ENCODE results near the gene MEF2A.

MEF2A gene

DNA sequence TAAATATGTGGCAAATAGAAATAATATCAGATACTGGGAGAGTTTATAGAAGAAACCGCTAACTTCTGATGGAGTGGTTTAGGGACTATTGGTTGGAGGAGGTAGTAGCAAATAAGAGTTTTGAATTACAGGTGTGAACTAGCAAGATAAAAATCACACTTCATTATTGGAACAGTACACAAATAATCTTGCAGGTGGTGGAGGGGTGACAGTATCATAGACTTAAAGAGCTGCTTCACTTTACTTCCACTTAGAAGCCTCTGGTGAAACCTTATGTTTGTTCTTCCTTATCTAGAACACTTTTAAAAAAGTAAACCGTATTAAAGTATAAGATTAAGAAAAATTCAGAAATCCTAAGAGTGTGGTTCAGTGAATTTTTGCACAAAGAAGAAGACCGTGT is 69.4 kb downstream of the MEF2A start:
- no peaks in the 10 kb centered on the region for H3K4me1 ChIP-seq (ENCODE audit: control insufficient read depth, insufficient read depth, low read length)
- TF ChIP-seq ZNF548 (tag by site-specific recombination; IDR thresholded peaks at IDR 0.05) (no peak), SETDB1 (IDR thresholded peaks at IDR 0.05; ENCODE audit: insufficient read length, low read length) (no peak), ZBTB8A (tag by site-specific recombination; IDR thresholded peaks at IDR 0.05) (no peak), ZNF701 (tag by site-specific recombination; IDR thresholded peaks at IDR 0.05) (no peak), ZNF354C (tag by site-specific recombination; IDR thresholded peaks at IDR 0.05; ENCODE audit: borderline replicate concordance, low read depth) (no peak), SALL2 (tag by site-specific recombination; IDR thresholded peaks at IDR 0.05; ENCODE audit: borderline replicate concordance) (no peak), ZNF19 (tag by site-specific recombination; IDR thresholded peaks at IDR 0.05; ENCODE audit: low read depth) (no peak), ZNF677 (tag by site-specific recombination; IDR thresholded peaks at IDR 0.05) (no peak), ZNF629 (tag by site-specific recombination; IDR thresholded peaks at IDR 0.05) (no peak), ZNF157 (tag by site-specific recombination; IDR thresholded peaks at IDR 0.05) (no peak), ZBTB48 (tag by site-specific recombination; IDR thresholded peaks at IDR 0.05) (no peak), ZBTB7A (tag by site-specific recombination; IDR thresholded peaks at IDR 0.05; ENCODE audit: low read depth) (no peak), ZNF169 (tag by site-specific recombination; IDR thresholded peaks at IDR 0.05) (no peak)
- TF ChIP-seq, protein P1, sequence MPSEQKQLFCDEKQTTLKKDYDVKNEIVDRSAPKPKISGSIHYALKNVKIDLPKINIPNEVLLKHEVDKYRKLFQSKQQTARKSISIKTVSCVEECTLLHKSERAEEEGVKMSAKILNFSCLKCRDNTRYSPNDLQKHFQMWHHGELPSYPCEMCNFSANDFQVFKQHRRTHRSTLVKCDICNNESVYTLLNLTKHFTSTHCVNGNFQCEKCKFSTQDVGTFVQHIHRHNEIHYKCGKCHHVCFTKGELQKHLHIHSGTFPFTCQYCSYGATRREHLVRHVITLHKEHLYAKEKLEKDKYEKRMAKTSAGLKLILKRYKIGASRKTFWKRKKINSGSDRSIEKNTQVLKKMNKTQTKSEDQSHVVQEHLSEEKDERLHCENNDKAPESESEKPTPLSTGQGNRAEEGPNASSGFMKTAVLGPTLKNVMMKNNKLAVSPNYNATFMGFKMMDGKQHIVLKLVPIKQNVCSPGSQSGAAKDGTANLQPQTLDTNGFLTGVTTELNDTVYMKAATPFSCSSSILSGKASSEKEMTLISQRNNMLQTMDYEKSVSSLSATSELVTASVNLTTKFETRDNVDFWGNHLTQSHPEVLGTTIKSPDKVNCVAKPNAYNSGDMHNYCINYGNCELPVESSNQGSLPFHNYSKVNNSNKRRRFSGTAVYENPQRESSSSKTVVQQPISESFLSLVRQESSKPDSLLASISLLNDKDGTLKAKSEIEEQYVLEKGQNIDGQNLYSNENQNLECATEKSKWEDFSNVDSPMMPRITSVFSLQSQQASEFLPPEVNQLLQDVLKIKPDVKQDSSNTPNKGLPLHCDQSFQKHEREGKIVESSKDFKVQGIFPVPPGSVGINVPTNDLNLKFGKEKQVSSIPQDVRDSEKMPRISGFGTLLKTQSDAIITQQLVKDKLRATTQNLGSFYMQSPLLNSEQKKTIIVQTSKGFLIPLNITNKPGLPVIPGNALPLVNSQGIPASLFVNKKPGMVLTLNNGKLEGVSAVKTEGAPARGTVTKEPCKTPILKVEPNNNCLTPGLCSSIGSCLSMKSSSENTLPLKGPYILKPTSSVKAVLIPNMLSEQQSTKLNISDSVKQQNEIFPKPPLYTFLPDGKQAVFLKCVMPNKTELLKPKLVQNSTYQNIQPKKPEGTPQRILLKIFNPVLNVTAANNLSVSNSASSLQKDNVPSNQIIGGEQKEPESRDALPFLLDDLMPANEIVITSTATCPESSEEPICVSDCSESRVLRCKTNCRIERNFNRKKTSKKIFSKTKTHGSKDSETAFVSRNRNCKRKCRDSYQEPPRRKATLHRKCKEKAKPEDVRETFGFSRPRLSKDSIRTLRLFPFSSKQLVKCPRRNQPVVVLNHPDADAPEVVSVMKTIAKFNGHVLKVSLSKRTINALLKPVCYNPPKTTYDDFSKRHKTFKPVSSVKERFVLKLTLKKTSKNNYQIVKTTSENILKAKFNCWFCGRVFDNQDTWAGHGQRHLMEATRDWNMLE (tag by site-specific recombination; conservative IDR thresholded peaks at IDR 0.05; ENCODE audit: low read depth), result no peak
- TF ChIP-seq, protein P2, sequence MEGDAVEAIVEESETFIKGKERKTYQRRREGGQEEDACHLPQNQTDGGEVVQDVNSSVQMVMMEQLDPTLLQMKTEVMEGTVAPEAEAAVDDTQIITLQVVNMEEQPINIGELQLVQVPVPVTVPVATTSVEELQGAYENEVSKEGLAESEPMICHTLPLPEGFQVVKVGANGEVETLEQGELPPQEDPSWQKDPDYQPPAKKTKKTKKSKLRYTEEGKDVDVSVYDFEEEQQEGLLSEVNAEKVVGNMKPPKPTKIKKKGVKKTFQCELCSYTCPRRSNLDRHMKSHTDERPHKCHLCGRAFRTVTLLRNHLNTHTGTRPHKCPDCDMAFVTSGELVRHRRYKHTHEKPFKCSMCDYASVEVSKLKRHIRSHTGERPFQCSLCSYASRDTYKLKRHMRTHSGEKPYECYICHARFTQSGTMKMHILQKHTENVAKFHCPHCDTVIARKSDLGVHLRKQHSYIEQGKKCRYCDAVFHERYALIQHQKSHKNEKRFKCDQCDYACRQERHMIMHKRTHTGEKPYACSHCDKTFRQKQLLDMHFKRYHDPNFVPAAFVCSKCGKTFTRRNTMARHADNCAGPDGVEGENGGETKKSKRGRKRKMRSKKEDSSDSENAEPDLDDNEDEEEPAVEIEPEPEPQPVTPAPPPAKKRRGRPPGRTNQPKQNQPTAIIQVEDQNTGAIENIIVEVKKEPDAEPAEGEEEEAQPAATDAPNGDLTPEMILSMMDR (tag by site-specific recombination; IDR thresholded peaks at IDR 0.05), result no peak
- TF ChIP-seq, protein P3, sequence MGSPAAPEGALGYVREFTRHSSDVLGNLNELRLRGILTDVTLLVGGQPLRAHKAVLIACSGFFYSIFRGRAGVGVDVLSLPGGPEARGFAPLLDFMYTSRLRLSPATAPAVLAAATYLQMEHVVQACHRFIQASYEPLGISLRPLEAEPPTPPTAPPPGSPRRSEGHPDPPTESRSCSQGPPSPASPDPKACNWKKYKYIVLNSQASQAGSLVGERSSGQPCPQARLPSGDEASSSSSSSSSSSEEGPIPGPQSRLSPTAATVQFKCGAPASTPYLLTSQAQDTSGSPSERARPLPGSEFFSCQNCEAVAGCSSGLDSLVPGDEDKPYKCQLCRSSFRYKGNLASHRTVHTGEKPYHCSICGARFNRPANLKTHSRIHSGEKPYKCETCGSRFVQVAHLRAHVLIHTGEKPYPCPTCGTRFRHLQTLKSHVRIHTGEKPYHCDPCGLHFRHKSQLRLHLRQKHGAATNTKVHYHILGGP (tag by site-specific recombination; IDR thresholded peaks at IDR 0.05), result no peak
- TF ChIP-seq, protein P4, sequence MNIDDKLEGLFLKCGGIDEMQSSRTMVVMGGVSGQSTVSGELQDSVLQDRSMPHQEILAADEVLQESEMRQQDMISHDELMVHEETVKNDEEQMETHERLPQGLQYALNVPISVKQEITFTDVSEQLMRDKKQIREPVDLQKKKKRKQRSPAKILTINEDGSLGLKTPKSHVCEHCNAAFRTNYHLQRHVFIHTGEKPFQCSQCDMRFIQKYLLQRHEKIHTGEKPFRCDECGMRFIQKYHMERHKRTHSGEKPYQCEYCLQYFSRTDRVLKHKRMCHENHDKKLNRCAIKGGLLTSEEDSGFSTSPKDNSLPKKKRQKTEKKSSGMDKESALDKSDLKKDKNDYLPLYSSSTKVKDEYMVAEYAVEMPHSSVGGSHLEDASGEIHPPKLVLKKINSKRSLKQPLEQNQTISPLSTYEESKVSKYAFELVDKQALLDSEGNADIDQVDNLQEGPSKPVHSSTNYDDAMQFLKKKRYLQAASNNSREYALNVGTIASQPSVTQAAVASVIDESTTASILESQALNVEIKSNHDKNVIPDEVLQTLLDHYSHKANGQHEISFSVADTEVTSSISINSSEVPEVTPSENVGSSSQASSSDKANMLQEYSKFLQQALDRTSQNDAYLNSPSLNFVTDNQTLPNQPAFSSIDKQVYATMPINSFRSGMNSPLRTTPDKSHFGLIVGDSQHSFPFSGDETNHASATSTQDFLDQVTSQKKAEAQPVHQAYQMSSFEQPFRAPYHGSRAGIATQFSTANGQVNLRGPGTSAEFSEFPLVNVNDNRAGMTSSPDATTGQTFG (tag by site-specific recombination; IDR thresholded peaks at IDR 0.05; ENCODE audit: borderline replicate concordance), result no peak
- TF ChIP-seq, protein P5, sequence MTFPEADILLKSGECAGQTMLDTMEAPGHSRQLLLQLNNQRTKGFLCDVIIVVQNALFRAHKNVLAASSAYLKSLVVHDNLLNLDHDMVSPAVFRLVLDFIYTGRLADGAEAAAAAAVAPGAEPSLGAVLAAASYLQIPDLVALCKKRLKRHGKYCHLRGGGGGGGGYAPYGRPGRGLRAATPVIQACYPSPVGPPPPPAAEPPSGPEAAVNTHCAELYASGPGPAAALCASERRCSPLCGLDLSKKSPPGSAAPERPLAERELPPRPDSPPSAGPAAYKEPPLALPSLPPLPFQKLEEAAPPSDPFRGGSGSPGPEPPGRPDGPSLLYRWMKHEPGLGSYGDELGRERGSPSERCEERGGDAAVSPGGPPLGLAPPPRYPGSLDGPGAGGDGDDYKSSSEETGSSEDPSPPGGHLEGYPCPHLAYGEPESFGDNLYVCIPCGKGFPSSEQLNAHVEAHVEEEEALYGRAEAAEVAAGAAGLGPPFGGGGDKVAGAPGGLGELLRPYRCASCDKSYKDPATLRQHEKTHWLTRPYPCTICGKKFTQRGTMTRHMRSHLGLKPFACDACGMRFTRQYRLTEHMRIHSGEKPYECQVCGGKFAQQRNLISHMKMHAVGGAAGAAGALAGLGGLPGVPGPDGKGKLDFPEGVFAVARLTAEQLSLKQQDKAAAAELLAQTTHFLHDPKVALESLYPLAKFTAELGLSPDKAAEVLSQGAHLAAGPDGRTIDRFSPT (tag by site-specific recombination; IDR thresholded peaks at IDR 0.05), result no peak
- TF ChIP-seq, protein P6, sequence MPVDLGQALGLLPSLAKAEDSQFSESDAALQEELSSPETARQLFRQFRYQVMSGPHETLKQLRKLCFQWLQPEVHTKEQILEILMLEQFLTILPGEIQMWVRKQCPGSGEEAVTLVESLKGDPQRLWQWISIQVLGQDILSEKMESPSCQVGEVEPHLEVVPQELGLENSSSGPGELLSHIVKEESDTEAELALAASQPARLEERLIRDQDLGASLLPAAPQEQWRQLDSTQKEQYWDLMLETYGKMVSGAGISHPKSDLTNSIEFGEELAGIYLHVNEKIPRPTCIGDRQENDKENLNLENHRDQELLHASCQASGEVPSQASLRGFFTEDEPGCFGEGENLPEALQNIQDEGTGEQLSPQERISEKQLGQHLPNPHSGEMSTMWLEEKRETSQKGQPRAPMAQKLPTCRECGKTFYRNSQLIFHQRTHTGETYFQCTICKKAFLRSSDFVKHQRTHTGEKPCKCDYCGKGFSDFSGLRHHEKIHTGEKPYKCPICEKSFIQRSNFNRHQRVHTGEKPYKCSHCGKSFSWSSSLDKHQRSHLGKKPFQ (tag by site-specific recombination; IDR thresholded peaks at IDR 0.05), result no peak

More for the DNA sequence above, 69.4 kb downstream of the MEF2A start:
- ChIA-PET POLR2A (no interaction called here), CTCF (no interaction called here)
- Histone ChIP-seq H3K4me3 (ENCODE audit: low read depth, low read length) (no peak overlapping the region), H3K36me3 (ENCODE audit: control insufficient read depth in 2 of 2, insufficient read depth in 1 of 2, low read length in 2 of 2) (peaks cover 0 to 10% of the 10 kb centered on the region in 2 experiments; a peak in 2 of 3 replicates), H3K9me3 (ENCODE audit: control insufficient read depth, insufficient read depth, low read depth, low read length) (no peaks in the 10 kb centered on the region; the same call in 1 of the 2 replicates), H3K27ac (ENCODE audit: extremely low read depth, low read depth, low read length) (no peak overlapping the region)

All from HEK293 (cell line).